Transverse colon (tissue), 4 donors: Measurements from ENCODE around the gene TADA2B. TPM values are rescaled to one million over a fixed set of nuclear protein-coding genes. Genes with fewer than 3 reads are reported as not detected.

Source experiments
- DNase-seq: peaks from one replicate; pipeline ENCODE4 v3.0.0-alpha.2; 2019
- H3K27ac ChIP-seq, 4 donors: fragments of 200-600 bp; sonication (generic); 2 replicates each; pipeline ENCODE4 v1.5.1; 2016 to 2018; ENCODE audit warnings: inconsistent platforms in 4 of 4
- H3K27me3 ChIP-seq: fragments of 200-600 bp; sonication (generic); 2 replicates; pipeline ENCODE4 v1.5.1; 2017; ENCODE audit warnings: inconsistent platforms
- H3K36me3 ChIP-seq, 4 donors: fragments of 200-600 bp; sonication (generic); 2 replicates each; pipeline ENCODE4 v1.5.1; 2017 to 2019; ENCODE audit warnings: inconsistent platforms in 4 of 4
- H3K4me1 ChIP-seq, 4 donors: fragments of 200-600 bp; sonication (generic); 2 replicates each; pipeline ENCODE4 v1.5.1; 2017 to 2020; ENCODE audit warnings: inconsistent platforms in 4 of 4
- H3K4me3 ChIP-seq, 4 donors: fragments of 200-600 bp; sonication (generic); 1 replicate in 1 of 4; 2 replicates in 3 of 4; pipeline versions ENCODE4 v1.5.1 to v1.6.1; 2017 to 2019; ENCODE audit warnings: inconsistent platforms in 4 of 4
- H3K9me3 ChIP-seq, 2 donors: fragments of 200-600 bp; sonication (generic); 2 replicates each; pipeline ENCODE4 v1.5.1; 2017 to 2019; ENCODE audit warnings: inconsistent platforms in 2 of 2
- CTCF ChIP-seq, 5 experiments: fragments of 200-600 bp in 3 of 5; fragments of 450-650 bp in 2 of 5; sonication (generic) in 3 of 5; IDR thresholded peaks; 1 replicate in 2 of 5; 2 replicates in 3 of 5; pipeline ENCODE4 v1.5.1; 2016 to 2017; ENCODE audit warnings: antibody characterized with exemption in 5 of 5, inconsistent platforms in 3 of 5, mild to moderate bottlenecking in 2 of 5, moderate library complexity in 1 of 5
- EP300 ChIP-seq: sonication (generic); formaldehyde crosslinking; IDR thresholded peaks from one replicate; pipeline ENCODE4 v1.6.1; 2017; ENCODE audit warnings: antibody characterized with exemption, low read depth
- POLR2A ChIP-seq: fragments of 450-650 bp; IDR thresholded peaks from one replicate; pipeline ENCODE4 v1.6.1; 2016; ENCODE audit warnings: antibody characterized with exemption, mild to moderate bottlenecking, moderate library complexity
- POLR2AphosphoS5 ChIP-seq, 3 donors: sonication (generic); formaldehyde crosslinking; IDR thresholded peaks; one replicate each; pipeline ENCODE4 v1.6.1; 2016; ENCODE audit warnings: antibody characterized with exemption in 3 of 3
- WGBS, 2 donors: methylation state at CpG; one replicate each; pipeline ENCODE4 v1.1.5; 2018; ENCODE audit warnings: low coverage in 1 of 2; 5-methylcytosine and 5-hydroxymethylcytosine counted together
- in situ Hi-C, 4 donors: fragments of 200-750 bp; cut with MboI; loops; one replicate each; pipeline versions ENCODE4 v1.15.0 to v1.15.1; 2017; ENCODE audit warnings: low sequenced_read_pairs in 3 of 4, low pct_ligation_motif_present in 1 of 4, low pct_unique_long_range_greater_than_20kb in 1 of 4
- intact Hi-C: fragments of 100-400 bp; cut with DNase I; formaldehyde crosslinking; loops from one replicate; pipeline ENCODE4 v1.15.1; 2023; ENCODE audit warnings: low total_unique reads
- total RNA-seq, 4 donors: library from RNA; depleted of rRNA; stranded (reverse); fragments of >200 nt; gene quantifications; one replicate each; pipeline ENCODE4 v1.1.0, GENCODE V29; 2016

TADA2B gene
- total RNA-seq, 4 donors from 2014 or later, result 18.7 to 31.8 (median 27.4) TPM

GRCh38 chr4:7060346-7061150, 17.4 kb downstream of the TADA2B start:
- H3K27me3 ChIP-seq, result no peaks in the 10 kb centered on the region
- no peak overlapping the region for H3K27ac ChIP-seq
- no peak for DNase-seq
- TF ChIP-seq EP300, result no peak
- TF ChIP-seq POLR2A, result no peak
- TF ChIP-seq POLR2AphosphoS5 (IDR thresholded peaks at IDR 0.05), result no peak
- no peak for TF ChIP-seq CTCF (IDR thresholded peaks at IDR 0.05)
- in situ Hi-C loops (loop anchor here in 2 of 4 donors (25.0 kb wide), 3 partner anchors 173 to 348 kb away; partner anchors contain the start of genes BLOC1S4 (in 1 of the 2) and MRFAP1L1 (in 1 of the 2)), intact Hi-C loops (no loop called here)
- 90 to 92% methylated on average over 17 to 20 of the region's 20 CpGs for WGBS, 2 donors
- H3K36me3 ChIP-seq, result peaks cover 0 to 40% (median 12%) of the 10 kb centered on the region in 4 donors
- peaks cover 0 to 4% (median 0%) of the 10 kb centered on the region in 4 donors for H3K4me1 ChIP-seq
- no peaks in the 10 kb centered on the region for H3K9me3 ChIP-seq
- H3K4me3 ChIP-seq, result no peak overlapping the region

GRCh38 chr4:7061815-7062214, 18.6 kb downstream of the TADA2B start:
- Histone ChIP-seq H3K36me3 (peaks cover 0 to 28% (median 12%) of the 10 kb centered on the region in 4 donors), H3K4me1 (peaks cover 8 to 15% (median 9%) of the 10 kb centered on the region in 4 donors), H3K27ac (no peak overlapping the region), H3K27me3 (no peaks in the 10 kb centered on the region), H3K4me3 (no peak overlapping the region), H3K9me3 (no peaks in the 10 kb centered on the region)
- intact Hi-C loops, result no loop called here
- TF ChIP-seq EP300, result no peak
- no peak for TF ChIP-seq POLR2A
- no peak for TF ChIP-seq CTCF (IDR thresholded peaks at IDR 0.05)
- no peak for TF ChIP-seq POLR2AphosphoS5 (IDR thresholded peaks at IDR 0.05)
- no peak for DNase-seq
- in situ Hi-C loops, result loop anchor here in 2 of 4 donors (25.0 kb wide), 3 partner anchors 175 to 350 kb away; partner anchors contain the start of genes BLOC1S4 (in 1 of the 2) and MRFAP1L1 (in 1 of the 2)
- WGBS, 2 donors, result 91 to 100% methylated on average over 1 to 6 of the region's 6 CpGs

GRCh38 chr4:7062816-7063215, 19.6 kb downstream of the TADA2B start:
- H3K9me3 ChIP-seq, result no peaks in the 10 kb centered on the region
- H3K27ac ChIP-seq, result no peak overlapping the region
- 88 to 95% methylated on average over 2 to 4 of the region's 4 CpGs for WGBS, 2 donors
- in situ Hi-C loops (loop anchor here in 2 of 4 donors (25.0 kb wide), 3 partner anchors 176 to 351 kb away; partner anchors contain the start of genes BLOC1S4 (in 1 of the 2) and MRFAP1L1 (in 1 of the 2)), intact Hi-C loops (no loop called here)
- peaks cover 0 to 24% (median 12%) of the 10 kb centered on the region in 4 donors for H3K36me3 ChIP-seq
- peaks cover 12 to 20% (median 13%) of the 10 kb centered on the region in 4 donors for H3K4me1 ChIP-seq
- no peak for TF ChIP-seq POLR2AphosphoS5 (IDR thresholded peaks at IDR 0.05)
- no peak for DNase-seq
- no peak overlapping the region for H3K4me3 ChIP-seq
- no peaks in the 10 kb centered on the region for H3K27me3 ChIP-seq

- no peak for DNase-seq
- in situ Hi-C loops (loop anchor here in 2 of 4 donors (25.0 kb wide), 3 partner anchors 176 to 351 kb away; partner anchors contain the start of genes BLOC1S4 (in 1 of the 2) and MRFAP1L1 (in 1 of the 2)), intact Hi-C loops (no loop called here)
- no peak for TF ChIP-seq CTCF (IDR thresholded peaks at IDR 0.05)
- no peak for TF ChIP-seq POLR2A
- no peak for TF ChIP-seq POLR2AphosphoS5 (IDR thresholded peaks at IDR 0.05)
- no peak for TF ChIP-seq EP300
- H3K27ac ChIP-seq, result no peak overlapping the region
- H3K27me3 ChIP-seq, result no peaks in the 10 kb centered on the region
- peaks cover 0 to 24% (median 12%) of the 10 kb centered on the region in 4 donors for H3K36me3 ChIP-seq
- H3K4me1 ChIP-seq, result peaks cover 12 to 20% (median 13%) of the 10 kb centered on the region in 4 donors
- no peak overlapping the region for H3K4me3 ChIP-seq
- H3K9me3 ChIP-seq, result no peaks in the 10 kb centered on the region
- WGBS, 2 donors, result 80 to 89% methylated on average over 4 of the region's 4 CpGs
Measured at GRCh38 chr4:7063362-7063761, 20.2 kb downstream of the TADA2B start.
